ENCODE measurements around the gene LTA4H. TPM values are rescaled to one million over a fixed set of nuclear protein-coding genes. Genes with fewer than 3 reads are reported as not detected.

Gene LTA4H
- total RNA-seq, 1 donor from 2014 or later, result 98.9 TPM

- Mint-ChIP-seq H3K4me1 (ENCODE audit: low read depth) (peaks cover 2% of the 10 kb centered on the region), H3K4me3 (ENCODE audit: low read depth) (no peak overlapping the region), H3K9me3 (ENCODE audit: low read depth) (peaks cover 3% of the 10 kb centered on the region), H3K27ac (no peak overlapping the region), H3K27me3 (no peaks in the 10 kb centered on the region), H3K36me3 (ENCODE audit: insufficient read depth) (no peaks in the 10 kb centered on the region)
- no peak for TF ChIP-seq CTCF (IDR thresholded peaks at IDR 0.05; ENCODE audit: unreplicated experiment)
- DNase-seq (ENCODE audit: low spot score, unreplicated experiment), result no peak
Observed at GRCh38 chr12:95951515-95951914, 83.9 kb downstream of the LTA4H start.

Other genes starting within 250 kb of the LTA4H start
- 7.2 and 7.4 TPM in 2 replicates for gene NTN4, start 244.8 kb downstream of the LTA4H start, total RNA-seq
- 48.5 and 49.3 TPM in 2 replicates for gene SNRPF, start 176.6 kb downstream of the LTA4H start, total RNA-seq
- not detected in 2 replicates for gene CCDC38, start 93.0 kb downstream of the LTA4H start, total RNA-seq
- 0.41 and 0.53 TPM in 2 replicates for gene AMDHD1, start 92.3 kb downstream of the LTA4H start, total RNA-seq
- 0.46 and 0.49 TPM in 2 replicates for gene HAL, start 39.2 kb downstream of the LTA4H start, total RNA-seq
- 4.2 and 5.4 TPM in 2 replicates for gene ELK3, start 158.8 kb upstream of the LTA4H start, total RNA-seq

Data from progenitor cell of endocrine pancreas (in vitro differentiated cells).